CD4-positive, alpha-beta T cell treated with Interleukin-2 at 100 ng/mL for 4 hours (primary cell): Measurements from ENCODE around the gene PHKB.
A peak's percentile ranks its signal among the peaks of the same experiment; 100 is the strongest.
"Not testable (repeated sequence)": the region's sequence is repeated elsewhere in the genome, so short reads cannot be mapped to it uniquely, and the experiment has no call there.

Experiments used
- DNase-seq: peaks from one replicate; pipeline ENCODE4 v3.0.0-alpha.2; 2020; ENCODE audit warnings: low spot score

PHKB gene

DNA sequence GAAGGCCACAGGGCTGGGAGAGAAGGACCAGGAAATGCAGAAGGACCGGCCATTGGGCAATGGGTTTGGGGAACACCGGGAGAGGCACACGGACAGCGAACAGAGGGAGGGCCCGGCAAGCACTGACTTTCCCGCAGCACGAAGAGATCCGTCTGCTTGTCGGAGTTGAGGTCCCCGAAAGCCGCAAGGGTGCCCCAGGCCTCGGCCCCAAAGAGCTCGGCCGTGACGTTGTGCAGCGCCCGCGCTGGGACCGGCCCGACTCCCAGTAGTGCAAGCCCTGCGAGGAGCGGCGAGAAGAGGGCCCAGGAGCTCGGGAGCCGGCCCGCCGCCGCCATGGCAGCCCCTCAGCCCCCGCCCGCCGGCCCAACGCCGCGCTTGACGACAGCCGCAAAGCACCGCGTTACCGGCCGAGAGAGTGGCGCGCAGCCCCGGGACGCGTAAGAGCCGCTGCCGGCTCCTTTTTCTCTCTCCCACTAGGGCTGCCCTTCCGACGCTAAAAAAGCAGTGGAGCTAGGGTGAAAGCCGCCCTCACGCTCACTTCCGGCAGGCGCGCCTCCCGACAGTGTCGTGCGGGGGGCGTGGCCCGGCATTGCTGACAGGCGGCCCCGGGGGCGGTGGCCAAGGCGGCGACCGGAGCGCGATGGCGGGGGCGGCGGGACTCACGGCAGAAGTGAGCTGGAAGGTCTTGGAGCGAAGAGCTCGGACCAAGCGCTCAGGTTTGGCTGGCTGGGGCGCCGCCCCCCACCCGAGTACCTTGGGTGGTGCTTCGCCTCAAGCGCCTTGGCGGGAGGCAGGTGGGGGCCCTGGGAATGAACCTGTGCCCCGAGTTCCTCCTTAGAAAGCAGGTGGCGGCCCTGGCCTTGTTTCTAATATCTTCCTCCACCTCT, at the start of gene PHKB, which contains the start of gene ITFG1:
Gene PHKB, plus strand, starts transcription at position 621 of the 887 bp plus-strand sequence. Its CDS starts 20 bp downstream, at position 641.
Gene ITFG1, minus strand, starts transcription at position 353 of the 887 bp plus-strand sequence. Its CDS starts 18 bp downstream, at position 335.
- peak; percentile 94 for DNase-seq

DNA sequence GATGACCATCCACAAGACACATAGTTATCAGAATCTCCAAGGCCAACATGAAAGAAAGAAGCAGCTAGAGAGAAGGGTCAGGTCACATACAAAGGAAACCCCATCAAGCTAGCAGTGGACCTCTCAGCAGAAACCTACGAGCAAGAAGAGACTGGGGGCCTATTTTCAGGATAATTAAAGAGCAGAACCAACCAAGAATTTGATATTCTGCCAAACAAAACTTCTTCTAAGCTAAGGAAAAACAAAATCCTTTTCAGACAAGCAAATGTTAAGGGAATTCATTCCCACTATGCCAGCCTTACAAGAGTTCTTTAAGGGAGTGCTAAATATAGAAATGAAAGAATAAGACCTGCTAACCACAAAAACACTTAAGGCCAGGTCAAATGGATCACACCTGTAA, 48.1 kb upstream of the PHKB start:
- no peak for DNase-seq

DNA sequence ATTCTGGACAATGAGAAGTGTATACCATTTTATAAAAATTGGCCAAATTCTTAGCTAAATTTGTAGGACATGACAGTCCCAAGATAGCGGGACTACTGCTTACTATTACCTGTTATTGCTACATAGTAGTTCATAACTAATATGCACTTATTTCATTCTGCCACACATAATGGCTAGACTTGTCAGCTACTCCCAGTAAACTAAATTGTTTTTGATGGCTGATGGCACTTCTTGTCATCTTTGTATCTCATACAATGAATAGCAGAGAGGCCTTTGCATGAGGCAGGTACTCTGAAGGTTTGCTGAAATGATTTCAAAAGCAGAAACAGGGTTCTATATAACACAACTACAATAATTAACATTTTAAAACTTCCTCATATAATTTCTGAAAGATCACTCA, 44.3 kb upstream of the PHKB start:
- no peak for DNase-seq

GRCh38 chr16:47424846-47425245, 36.3 kb upstream of the PHKB start:
- DNase-seq, result no peak

GRCh38 chr16:47426806-47427205, 34.3 kb upstream of the PHKB start:
- DNase-seq, result no peak

GRCh38 chr16:47431960-47432359, 29.2 kb upstream of the PHKB start:
- DNase-seq, result no peak

GRCh38 chr16:47434274-47434673, 26.9 kb upstream of the PHKB start:
- not testable (repeated sequence) for DNase-seq

GRCh38 chr16:47440066-47440465, 21.1 kb upstream of the PHKB start:
- not testable (repeated sequence) for DNase-seq

GRCh38 chr16:47442884-47443283, 18.2 kb upstream of the PHKB start:
- not testable (repeated sequence) for DNase-seq

DNA sequence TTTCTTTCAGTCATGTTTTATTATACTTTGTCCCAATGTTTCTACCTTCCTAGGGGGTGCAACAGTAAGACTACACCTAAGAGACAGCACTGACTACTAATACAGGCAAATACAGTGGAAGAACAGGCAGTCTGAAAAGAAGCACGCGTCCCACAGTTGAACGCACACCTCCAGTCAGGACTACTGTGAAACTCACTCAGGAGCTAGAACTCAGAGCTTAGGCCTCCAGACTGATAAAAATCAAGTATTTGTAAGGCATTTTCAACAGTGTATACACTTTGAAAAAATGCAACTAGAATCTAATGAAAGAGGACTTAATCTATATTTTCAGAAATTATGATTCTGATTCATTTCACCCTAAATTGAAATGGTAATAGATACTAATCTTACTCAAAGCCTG, 14.7 kb upstream of the PHKB start:
- DNase-seq, result no peak

DNA sequence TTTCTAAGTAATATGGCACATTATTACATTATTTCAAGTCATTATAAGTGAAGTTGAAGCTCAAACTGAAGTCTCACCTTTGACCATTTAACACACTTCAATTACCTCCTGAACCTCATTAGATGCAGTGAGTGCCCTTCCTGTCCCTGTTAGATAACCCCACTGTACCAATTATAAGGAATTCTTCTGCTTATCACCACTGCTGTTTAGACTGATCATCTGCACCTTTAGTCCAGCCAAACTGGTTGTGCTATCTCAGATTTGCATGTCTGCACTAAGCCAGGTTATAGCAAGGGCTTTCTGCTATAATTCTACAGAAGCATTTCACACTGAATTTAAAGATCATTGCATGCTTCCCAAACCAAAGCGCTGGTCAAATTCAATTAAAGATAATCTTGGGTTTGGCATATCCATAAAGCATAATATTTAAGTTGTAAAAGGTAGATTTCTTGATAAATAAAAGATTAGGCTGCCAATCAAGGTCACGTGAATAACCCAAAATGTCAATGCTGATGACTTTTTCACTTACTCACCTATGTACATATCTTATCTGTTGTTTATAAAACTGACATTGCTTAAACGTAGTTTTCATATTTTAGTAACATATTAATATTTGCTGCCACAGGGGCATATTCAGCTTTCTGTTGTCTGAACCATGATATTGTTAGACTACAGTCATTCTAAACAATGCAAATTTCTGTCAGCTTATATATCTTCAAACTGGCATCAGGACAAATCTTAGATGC, 12.1 kb upstream of the PHKB start:
- DNase-seq, result no peak

DNA sequence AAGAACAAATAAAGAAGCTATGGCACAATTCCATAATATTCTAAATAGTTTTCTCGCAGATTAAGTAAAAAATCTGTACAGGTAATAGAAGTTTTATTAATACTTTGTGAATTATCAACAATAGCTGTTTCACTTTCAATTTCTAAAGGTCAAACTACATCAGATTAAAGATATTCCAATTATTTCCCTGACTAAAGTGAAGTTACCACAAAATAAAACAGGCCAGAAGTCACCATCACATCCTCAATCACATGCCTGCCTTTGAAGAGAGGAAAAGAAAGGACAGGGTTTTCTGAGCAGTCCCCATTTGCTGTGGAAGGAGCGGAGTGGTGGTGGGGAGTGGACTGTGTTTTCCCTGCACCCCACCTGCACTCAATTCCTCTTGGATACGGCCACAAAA, 11.3 kb upstream of the PHKB start:
- DNase-seq, result no peak

DNA sequence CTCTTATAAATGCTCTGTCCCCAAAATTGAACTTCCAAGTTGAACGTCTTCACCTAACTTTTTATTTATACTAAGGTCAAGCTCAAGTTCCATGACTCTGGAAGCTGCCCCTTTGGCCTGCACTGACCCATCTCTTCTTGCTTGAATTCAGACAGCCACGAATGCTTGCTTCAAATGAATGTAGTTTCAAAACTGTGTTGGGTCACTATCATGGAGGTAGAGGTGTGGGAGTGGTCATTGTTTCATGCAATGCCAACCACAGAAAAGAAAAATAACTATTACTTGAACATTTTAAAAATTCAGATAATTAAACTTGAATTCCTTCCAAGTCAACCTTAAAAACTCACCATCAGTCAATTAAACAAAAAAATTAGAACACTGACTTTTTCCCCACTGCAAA, 2.8 kb upstream of the PHKB start:
- DNase-seq, result no peak

DNA sequence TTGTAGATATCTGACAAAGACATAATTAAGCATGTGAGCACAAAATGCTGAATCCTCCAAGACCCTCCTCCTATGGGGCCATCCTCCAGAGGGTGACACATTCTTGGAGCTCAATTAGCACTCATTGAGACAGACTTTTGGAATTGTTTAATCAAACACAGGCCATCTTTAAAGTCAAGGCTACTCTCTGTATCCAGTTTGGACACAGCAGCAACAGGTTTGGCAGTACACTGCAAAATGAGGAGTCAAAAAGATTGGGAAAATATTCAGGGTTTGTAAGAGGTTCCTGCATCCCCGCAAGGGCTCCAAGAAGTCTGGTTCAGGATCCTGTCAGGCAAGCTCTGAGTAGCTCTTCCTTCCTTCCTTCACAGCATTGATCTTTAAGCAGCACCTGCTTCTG, 1.5 kb upstream of the PHKB start:
- no peak for DNase-seq

DNA sequence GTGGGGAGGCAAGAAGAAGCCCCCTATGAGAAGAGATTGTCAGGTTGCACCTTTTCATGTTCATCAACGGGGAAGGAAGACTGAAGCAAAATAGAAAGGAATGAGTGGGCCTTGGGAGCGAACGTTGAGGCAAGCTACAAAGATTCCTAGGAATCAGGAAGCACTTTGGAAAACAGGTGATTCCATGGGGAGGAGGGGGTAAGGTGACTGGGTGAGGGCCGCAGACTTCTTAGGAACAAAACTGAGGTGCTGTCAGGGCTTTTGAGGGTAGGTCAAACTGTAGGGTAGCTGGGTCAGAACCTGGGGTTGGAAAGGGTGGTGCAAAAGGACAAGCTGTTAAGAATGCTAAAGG, 796 bp upstream of the PHKB start:
- no peak for DNase-seq

DNA sequence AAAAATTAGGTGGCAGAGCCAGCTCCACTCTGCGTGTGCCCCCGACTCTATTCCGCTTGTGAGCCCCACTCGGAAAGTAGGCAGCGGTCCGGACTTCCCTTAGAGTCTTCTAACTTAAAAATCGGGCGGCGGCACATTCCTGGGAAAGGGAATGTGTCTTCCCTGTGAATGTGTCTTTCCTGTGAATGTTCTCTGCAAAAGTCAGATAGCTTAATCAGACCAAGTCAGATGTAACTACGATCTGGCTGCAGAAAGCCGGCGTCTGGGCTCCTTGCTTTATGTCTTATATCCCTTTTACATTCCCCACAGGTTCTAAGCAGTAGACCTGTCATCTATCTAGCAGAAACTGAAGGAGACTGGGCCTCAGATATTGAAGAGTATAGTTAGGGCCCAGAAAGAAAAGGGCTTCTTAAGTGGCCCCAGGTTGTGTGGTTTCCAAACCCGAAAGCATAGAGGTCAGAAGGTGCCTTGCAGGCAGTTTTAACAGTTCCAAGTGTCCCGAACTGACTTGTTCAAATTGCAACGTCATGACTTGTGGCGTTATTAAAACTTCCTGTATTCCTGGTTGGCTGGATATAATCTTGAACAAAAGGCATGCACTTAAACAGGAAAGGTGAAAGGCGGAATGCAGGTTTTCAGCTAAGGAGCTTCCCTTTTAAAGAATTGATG, 601 bp downstream of the PHKB start:
- peak; percentile 19 for DNase-seq

DNA sequence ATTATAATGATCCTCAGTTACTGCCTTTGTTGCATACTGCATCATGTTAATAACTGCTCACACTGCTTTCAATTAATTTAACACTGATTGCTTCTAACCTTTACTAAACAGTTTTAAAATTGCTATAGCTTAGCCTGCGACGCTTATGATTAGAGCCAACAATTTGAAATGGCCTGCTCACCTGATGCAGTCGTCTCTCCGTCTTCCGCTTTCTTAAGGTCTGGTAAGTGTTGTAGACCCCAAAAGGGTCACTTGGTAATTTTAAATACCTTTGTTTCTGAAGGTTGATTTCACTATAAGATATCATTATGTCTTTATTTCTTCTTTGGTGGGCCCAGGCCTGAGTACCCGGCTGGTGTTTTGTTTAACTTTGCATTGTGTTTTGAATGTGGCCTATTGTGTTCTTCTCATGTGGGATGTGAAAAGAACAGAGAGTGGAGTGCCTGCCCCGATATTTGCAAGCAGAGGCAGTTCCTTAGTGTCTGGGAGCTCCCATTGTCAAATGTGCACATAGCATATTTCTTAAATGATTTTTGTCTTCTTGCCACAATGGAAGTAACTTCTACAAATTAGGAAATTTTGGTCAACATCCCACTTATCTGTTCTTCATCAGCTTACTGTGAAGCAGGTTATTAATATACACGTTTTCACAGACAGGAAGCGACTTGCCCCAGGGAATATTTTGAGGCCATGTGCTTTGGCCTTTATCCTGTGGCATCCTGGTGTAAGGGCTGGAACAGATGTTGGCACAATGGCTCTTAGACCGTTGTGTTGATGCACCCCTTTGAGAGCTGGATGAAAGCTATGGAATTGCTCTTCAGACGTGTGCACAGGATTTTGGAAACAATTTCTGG, 2.9 kb downstream of the PHKB start:
- DNase-seq, result no peak

- DNase-seq, result no peak
These were observed 4.9 kb downstream of the PHKB start for GRCh38 chr16:47465919-47466630.

DNA sequence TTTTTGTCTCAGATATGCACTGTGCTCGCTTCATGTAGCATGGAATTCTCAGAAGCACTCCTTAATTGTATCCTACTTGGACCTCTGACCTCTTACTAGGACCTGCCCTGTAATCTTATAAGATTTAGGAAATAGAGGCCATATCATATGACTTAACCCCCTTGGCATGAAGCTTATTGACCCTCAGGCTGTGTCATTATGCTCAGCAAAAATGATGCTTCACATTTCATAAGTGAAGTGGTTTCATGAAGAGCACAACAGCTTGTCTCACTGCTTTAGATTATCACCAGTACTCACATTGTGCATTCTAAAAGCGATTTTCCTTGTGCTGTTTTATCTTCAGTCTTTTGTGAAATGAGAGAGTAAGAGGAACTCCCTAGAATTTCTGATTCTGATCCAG, 6.4 kb downstream of the PHKB start:
- DNase-seq, result no peak

DNA sequence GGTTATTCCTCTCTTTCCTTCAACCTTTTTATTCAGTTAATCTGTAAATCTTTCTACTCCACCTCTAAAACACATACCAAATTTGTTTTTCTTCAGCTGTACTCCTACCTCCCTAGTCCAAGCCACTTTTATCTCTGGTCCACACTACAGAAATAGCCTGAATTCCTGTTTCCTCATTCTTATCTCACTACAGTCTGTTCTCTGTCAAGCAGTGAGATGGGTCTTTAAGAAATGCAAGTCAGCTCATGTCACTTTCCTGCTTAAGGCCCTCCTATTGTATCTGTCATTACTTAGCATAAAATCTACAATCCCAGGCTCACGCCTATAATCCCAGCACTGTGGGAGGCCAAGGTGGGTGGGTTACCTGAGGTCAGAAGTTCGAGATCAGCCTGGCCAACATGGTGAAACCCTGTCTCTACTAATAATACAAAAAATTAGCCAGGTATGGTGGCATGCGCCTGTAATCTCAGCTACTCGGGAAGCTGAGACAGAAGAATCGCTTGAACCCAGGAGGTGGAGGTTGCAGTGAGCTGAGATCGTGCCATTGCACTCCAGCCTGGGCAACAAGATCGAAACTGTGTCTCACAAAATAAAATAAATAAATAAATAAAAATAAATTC, 7.0 kb downstream of the PHKB start:
- not testable (repeated sequence) for DNase-seq

DNA sequence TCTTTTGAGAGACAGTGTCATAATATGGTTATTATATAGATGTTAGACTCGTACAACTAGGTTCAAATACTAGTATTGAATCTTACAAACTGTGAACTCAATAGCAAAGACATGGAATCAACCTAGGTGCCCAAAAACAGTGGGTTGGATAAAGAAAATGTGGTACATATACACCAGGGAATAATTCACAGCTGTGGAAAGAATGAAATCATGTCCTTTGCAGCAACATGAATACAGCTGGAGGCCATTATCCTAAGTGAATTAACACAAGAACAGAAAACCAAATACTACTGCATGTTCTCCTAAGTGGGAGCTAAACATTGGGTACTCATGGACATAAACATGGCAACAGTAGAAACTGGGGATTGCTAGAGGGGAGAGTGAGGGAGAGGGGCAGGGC, 8.1 kb downstream of the PHKB start:
- DNase-seq, result no peak
